Measurements from ENCODE around the gene ROPN1L.
A peak's percentile ranks its signal among the peaks of the same experiment; 100 is the strongest.
"Not testable (repeated sequence)": the region's sequence is repeated elsewhere in the genome, so short reads cannot be mapped to it uniquely, and the experiment has no call there.

Gene ROPN1L

DNA sequence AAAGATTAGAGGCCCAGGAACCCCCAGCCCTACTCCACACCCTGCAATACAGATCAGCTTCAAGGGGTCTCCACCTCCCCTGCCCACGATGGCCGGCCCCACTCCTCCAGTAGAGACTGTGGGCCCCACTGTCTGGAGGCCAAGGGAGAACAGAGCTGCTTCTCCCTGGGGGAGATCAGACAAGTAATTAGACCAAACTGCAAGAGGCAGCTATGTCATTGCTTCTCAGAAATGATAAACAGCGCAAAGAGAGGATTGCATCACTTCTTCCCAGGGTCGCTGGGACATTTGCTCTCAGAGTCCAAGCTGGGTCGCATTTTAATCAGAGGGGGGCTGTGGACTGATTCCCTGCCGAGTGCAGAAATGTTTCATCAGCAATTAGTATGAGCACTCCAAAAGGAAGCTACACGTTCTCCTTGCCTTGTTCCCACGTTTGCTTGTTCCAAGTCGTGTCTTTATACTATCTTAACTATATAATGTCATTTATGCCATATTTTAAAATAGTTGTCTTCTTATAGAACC lies 59.9 kb downstream of the ROPN1L start:
- DNase-seq (ENCODE audit: low spot score) = no peak

DNA sequence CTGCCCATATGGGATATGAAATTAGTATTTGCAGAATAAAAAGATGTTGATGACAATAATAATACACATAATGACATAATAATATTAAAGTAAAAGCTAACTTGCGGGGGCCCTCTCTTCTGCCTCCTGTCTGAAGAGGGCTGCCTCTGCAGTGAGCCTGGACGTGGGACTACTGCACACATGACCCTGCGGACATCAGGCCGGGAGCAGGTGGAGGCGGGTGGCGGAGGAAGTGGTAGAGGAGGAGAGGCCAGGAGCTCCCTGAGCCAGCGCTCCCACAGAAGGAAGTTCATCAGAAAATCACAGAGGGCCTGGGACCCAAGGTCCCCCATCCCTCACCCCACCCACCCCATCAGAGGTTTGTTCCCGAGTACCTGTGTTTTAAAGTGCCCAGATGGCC lies 60.5 kb downstream of the ROPN1L start:
- DNase-seq (ENCODE audit: low spot score) = no peak

DNA sequence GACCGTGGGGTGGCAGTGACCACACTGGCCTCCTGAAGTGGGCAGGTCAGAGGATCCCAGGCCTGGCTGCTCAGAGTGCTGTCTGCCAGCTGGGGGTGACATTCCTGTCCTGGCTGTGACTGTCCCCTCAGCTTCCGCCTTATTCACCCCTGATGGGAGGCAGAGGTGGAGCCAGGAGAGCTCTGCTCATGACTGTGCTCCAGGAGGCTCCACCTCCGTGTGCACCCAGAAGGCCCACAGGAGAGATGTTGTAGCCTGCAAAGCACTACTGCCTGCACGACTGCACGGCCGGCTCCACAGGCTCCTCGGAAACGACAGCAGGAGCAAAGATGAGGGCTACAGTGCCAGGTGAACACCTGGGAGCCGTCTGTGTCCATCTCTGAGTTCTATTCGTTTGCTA lies 60.9 kb downstream of the ROPN1L start:
- no peak for DNase-seq (ENCODE audit: low spot score)

DNA sequence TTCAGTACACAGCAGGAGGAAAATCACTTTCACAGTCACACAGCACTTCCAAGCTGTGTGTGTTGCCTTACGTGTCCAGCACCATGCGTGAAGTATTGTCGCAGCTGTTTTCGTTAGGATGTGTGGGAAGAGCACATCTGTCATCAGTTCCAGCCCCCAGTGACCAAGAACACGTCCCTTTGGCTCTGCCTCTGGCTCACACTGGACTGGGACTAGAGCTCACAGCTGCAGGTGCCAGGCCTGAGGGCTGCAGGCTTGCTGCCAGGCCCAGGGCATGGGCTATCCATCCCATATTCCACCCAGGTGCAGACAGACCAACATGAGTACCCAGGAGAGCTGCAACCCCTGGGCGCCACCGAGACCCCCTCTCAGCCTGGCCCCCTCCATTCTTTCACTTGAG lies 61.6 kb downstream of the ROPN1L start:
- DNase-seq (ENCODE audit: low spot score) = no peak

DNA sequence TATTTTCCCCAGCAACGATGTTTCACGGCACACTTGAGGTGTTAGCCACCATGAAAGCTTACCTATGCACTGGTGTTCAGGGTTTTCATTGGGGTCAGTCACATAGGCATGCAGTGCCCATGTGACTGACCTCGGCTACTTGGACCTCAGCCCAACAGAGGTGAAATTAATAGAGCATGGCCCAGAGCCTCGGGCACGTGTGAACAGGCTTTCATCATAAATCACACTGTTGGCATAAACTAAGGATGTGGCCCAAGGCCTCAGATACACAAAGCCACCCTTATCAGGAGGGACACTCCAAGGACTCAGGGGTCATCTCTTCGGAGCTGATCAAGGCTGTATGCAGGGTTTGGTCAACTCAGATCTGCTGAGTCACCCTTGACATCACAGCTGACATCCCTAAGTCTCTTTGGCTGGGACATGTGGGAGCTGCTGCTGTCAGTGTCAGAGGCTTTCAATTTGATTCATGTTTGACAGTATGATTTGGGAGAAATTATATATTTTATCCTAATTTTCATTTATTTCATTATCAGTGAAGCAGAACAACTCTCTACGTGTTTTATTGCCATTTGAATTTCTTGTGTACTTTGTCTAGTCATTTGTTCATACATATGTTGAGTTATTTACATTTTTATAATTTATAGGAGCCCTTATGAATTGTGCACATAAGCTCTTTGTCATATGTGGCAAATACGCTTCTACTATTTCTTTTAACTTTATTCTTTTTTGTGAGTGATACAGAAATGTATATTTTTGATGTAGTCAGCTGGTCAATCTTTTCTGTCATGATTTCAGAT lies 62.5 kb downstream of the ROPN1L start:
- no peak for DNase-seq (ENCODE audit: low spot score)

DNA sequence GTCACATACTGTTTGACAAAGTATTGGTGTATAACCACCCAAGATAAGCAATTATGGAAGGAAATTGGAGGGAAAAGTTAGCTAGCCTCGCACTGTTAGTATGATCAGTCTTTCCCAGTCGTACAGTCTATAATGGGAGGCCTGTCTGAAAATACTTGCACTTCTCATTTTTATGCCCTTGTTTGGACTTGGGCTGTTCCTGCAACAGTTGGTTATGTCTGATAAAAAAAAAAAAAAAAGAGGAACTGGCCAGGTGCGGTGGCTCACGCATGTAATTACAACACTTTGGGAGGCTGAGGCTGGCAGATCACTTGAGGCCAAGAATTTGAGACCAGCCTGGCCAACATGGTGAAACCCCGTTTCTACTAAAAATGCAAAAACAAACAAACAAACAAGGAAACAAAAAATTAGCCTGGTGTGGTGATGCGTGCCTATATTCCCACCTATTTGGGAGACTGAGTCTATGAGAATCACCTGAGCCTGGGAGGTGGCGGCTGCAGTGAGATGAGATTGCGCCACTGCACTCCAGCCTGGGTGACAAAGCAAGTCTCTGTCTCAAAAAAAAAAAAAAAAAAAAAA lies 63.9 kb downstream of the ROPN1L start:
- DNase-seq (ENCODE audit: low spot score) = no peak

DNA sequence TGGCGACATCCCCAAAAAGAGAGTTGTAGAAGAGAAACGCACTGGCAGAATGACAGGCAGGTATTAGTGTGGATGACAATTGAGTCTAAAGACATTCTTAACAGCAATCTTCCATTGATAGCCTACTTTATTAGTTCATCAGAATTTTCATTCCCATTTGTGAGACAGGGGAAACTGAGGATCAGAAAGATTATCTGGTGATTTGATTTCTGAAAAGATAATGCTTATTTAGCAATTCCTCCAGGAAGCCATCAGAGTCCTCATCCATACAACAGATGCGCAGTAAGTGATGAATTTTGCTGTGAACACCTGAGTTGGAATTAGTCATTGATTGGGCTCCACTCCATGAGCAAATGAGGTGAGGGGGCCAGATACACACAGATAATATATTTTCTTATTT lies 64.9 kb downstream of the ROPN1L start:
- DNase-seq (ENCODE audit: low spot score) = no peak

DNA sequence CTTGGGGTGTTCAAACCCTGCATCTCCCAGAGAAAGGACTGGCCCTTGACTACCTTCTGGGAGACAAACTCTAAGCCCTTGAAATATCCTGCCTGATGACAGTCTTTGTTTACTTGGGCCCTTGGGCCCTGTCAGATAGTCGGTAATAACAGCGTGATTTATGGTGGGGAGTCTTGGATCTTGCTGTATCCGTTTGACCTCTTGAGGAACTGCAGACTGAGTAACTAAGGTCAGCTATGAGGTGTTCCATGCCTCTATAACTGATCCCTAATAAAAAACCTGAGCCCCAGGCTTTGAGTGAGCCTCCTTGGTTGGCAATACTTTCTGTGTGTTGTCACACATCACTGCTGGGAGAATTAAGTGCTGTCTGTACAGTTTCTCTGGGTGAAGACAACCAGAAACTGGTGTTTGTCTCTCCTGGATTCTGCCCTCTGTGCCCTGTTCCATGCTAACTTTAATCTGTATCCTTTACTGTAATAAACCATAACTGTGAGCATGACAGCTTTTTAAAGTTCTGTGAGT lies 66.0 kb downstream of the ROPN1L start:
- DNase-seq (ENCODE audit: low spot score) = peak; percentile 38

DNA sequence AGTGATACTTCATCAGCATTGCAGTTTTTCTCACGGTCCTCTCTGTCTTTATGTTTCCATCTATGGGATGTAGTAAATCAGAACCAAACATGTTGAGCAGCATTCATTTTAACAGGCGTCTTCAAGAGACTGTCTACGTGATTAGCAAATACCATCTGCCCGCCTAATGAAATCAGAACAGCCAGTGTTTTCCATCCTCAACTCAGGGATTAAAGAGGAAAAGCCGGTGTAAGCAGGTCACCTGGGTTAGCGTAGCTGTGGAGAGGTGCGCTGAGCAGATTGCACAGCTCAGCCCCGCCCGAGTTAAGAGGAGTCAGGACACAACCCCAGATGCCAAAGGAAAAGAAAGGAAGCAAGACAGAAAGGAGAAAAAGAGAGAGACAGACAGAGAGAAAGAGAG lies 67.9 kb downstream of the ROPN1L start:
- no peak for DNase-seq (ENCODE audit: low spot score)

DNA sequence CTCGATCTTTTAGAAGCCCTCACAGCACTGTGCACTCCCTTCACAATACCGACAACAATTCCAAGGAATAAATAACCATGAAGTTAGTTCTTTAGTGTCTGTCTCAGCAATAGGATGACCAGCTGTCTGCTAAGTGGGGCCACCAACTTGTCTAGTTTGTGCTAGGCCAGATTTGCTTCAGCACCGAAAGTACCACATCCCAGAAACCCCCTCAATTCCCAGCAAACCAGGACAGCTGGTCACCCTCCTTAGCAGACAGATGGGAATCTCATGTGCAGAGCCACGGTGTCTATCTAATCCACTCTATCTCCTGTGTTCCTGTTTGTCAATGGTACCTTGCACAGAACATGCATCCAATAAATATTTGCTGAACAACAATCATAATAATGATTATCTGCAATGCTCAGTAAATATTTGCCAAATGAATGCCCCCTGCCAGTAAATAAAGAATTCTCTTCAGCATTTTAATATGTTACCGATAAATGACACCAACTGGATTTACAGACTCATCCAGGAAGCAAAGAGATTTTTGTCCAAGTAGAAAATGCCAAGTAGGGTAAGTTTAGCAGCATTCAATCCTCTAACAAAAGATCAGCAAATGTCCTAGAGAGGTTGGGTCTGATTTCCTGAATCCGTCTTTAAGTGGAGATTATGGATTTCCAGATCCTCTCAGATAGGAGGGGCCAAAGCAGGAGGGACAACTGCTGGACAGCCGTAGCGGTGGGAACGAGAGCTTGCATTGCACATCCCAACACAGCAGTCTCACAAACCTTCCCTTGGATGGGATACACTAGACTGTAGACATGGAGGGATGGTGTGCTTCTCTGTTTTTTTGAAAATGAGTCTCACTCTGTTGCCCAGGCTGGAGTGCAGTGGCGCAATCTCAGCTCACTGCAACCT lies 70.3 kb downstream of the ROPN1L start:
- DNase-seq (ENCODE audit: low spot score) = no peak

DNA sequence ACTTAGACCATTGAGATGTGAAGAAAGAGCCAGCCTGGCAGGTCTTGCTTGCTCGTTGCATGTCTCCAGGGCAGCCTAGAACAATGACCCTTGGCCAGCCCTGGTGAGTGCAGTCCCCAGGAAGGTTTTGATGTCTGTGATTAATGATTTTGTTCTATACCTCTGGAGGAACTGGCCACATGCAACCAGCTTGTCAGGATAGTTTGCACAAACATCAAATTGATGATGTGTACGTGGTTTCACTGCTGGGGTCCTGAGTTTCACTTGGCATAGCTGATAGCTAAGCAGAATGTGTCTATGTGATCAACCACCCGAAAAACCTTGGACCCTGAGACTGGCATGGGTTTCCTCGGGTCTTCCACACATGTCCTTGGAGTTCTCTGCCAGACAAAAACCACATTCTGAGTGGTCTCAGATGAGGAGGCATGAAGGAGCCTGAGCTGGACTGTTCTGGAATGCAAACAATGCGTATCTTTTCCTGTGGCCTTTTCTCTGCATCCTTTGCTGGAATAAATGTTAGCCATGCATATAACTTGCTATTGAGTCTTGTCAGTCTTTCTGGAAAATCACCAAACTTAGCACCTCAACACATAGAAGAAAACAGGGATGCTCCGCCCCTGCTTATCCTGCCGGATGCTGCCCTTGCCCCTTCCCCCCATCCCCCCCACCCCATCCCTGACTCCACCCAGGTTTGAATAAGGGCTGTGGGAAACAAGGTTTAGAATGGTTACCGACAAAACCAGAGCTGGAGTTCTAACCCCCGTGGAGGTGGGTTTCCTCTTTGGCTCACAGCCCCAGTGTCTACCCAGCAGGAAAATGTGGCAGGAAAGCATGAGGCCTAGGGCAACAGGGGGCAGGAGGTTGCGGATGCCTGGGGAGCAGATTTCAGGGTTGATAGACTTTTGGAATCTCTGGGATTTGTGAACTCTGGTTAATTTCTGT lies 72.1 kb downstream of the ROPN1L start:
- DNase-seq (ENCODE audit: low spot score) = peak; percentile 58

DNA sequence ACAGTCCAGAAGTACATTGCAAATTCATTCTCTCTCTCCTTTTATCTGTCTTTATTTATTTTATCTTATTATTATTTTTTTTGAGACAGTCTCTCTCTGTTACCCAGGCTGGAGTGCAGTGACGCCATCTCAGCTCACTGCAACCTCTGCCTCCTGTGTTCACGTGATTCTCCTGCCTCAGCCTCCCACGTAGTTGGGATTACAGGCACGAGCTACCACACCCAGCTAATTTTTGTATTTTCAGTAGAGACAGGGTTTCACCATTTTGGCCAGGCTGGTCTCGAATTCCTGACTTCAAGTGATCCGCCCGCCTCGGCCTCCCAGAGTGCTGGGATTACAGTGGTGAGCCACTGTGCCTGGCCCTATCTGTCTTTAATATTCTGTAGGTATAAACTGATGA lies 72.9 kb downstream of the ROPN1L start:
- DNase-seq (ENCODE audit: low spot score) = not testable (repeated sequence)
